Effector memory CD4-positive, alpha-beta T cell (primary cell): ENCODE measurements around the gene LRRN1.
"Not testable (repeated sequence)": the region's sequence is repeated elsewhere in the genome, so short reads cannot be mapped to it uniquely, and the experiment has no call there.

Source experiments
- DNase-seq, 3 donors: peaks; one replicate each; pipeline ENCODE4 v3.0.0-alpha.2; 2020
- H3K27ac ChIP-seq: 2 replicates; pipeline ENCODE4 v1.7.0; 2013; ENCODE audit warnings: mild to moderate bottlenecking, low read length, moderate library complexity; ENCODE audit not compliant: insufficient read depth, poor library complexity, severe bottlenecking
- H3K27me3 ChIP-seq: replicated peaks from 2 replicates; pipeline ENCODE4 v1.7.0; 2013; ENCODE audit warnings: mild to moderate bottlenecking, low read length; ENCODE audit not compliant: insufficient read depth, control insufficient read depth, poor library complexity, severe bottlenecking
- H3K36me3 ChIP-seq: 2 replicates; pipeline ENCODE4 v1.7.0; 2013; ENCODE audit warnings: mild to moderate bottlenecking, low read length, moderate library complexity; ENCODE audit not compliant: control insufficient read depth, insufficient read depth
- H3K4me1 ChIP-seq: 2 replicates; pipeline ENCODE4 v1.7.0; 2013; ENCODE audit warnings: low read length, mild to moderate bottlenecking; ENCODE audit not compliant: control insufficient read depth, insufficient read depth, poor library complexity, severe bottlenecking
- H3K4me3 ChIP-seq: 2 replicates; pipeline ENCODE4 v1.7.0; 2013; ENCODE audit warnings: low read length, low read depth, mild to moderate bottlenecking; ENCODE audit not compliant: insufficient read depth, poor library complexity, severe bottlenecking
- H3K9me3 ChIP-seq: 2 replicates; pipeline ENCODE4 v1.7.0; 2013; ENCODE audit warnings: mild to moderate bottlenecking, low read length, moderate library complexity; ENCODE audit not compliant: control insufficient read depth

The LRRN1 gene

DNA sequence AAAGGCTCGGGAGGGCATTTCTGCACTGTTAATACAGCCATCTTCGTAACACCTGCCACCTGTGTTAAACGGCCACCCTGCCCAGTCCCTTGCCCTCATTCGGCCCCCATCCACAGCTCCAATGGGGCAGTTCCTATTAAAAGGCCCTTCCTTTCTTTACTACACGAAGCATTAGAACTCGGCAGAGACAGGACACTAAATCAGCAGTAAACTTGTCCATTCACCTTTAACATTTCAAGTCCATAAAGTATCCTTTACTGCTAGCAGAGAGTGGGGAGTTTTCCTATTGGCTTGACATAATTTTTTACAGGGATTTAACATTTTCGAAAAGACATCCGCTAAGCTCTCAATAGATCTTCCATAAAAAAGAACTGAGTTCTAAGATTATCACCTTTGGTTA lies 76.3 kb downstream of the LRRN1 start:
- Histone ChIP-seq H3K9me3 (no peaks in the 10 kb centered on the region), H3K27me3 (no peaks in the 10 kb centered on the region)
- DNase-seq: no peak

DNA sequence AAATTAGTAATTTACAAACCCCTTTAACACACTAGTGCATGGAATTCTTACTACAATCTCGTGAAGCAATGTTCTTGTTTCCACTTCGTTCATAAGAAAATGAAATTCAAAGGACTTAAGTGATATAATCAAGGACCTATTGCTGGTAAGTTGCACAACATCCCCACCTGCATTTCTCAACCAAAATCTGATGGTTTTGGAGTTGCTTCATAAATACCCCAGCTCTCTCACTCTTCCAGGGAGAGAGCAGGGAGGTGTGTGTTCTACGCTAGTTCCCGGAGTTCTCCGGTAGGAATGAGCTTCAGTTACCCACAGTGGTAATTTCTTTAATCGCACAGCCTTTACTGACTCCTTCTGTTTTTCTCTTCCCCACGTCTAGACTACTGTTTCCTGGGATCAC lies 81.8 kb downstream of the LRRN1 start:
- no peak overlapping the region for H3K4me3 ChIP-seq
- no peak for DNase-seq
- H3K27me3 ChIP-seq: no peaks in the 10 kb centered on the region
- H3K36me3 ChIP-seq: no peaks in the 10 kb centered on the region
- no peaks in the 10 kb centered on the region for H3K9me3 ChIP-seq
- no peaks in the 10 kb centered on the region for H3K4me1 ChIP-seq
- no peak overlapping the region for H3K27ac ChIP-seq

More for the DNA sequence above, 76.3 kb downstream of the LRRN1 start:
- no peak overlapping the region for H3K4me3 ChIP-seq
- H3K4me1 ChIP-seq: no peaks in the 10 kb centered on the region
- no peak overlapping the region for H3K27ac ChIP-seq
- no peaks in the 10 kb centered on the region for H3K36me3 ChIP-seq

DNA sequence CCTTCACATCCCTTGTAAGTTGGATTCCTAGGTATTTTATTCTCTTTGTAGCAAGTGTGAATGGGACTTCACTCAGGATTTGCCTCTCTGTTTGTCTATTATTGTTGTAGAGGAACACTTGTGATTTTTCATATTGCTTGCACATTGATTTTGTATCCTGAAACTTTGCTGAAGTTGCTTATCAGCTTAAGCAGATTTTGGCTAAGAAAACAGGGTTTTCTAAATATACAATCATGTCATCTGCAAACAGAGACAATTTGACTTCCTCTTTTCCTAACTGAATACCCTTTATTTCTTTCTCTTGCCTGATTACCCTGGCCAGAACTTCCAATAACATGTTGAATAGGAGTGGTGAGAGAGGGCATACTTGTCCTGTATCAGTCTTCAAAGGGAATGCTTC lies 88.1 kb downstream of the LRRN1 start:
- not testable (repeated sequence) for H3K27me3 ChIP-seq, H3K27ac ChIP-seq, H3K4me3 ChIP-seq, H3K36me3 ChIP-seq, DNase-seq, H3K4me1 ChIP-seq, H3K9me3 ChIP-seq

DNA sequence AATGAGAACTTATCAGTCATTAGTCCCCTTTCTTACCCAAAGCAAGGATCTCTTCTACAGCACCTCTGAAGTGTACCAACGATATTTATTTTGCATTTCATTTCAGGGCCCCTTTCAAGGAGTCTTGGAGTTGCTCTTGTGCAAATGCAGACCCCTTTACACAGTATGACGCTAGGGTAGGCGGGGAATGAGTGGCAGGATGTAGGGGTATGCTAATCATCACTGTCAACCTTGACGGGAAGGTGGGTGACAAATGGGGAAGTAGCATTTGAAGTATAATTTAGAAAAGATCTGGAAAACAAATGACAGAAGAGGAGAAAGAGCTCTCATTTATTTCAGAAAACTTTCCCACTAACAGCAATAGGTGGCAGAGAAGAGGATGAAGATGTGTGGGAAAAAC lies 94.4 kb downstream of the LRRN1 start:
- H3K4me3 ChIP-seq: no peak overlapping the region
- no peaks in the 10 kb centered on the region for H3K4me1 ChIP-seq
- no peaks in the 10 kb centered on the region for H3K9me3 ChIP-seq
- DNase-seq: no peak
- no peaks in the 10 kb centered on the region for H3K36me3 ChIP-seq
- no peak overlapping the region for H3K27ac ChIP-seq
- no peaks in the 10 kb centered on the region for H3K27me3 ChIP-seq
